HEK293 (cell line): ENCODE data around the gene NTRK3.

Experiments
- CTCF ChIA-PET: fragments of 350-600 bp; formaldehyde crosslinking; extraction: SDS; loops from one replicate; lab custom pipeline; 2021; ENCODE audit warnings: antibody characterized with exemption; lab: Yijun Ruan, JAX
- POLR2A ChIA-PET: fragments of 300-600 bp; formaldehyde crosslinking; extraction: SDS; loops from one replicate; lab custom pipeline; 2020; ENCODE audit warnings: antibody characterized with exemption, inconsistent platforms; lab: Yijun Ruan, JAX
- H3K27ac ChIP-seq: fragments of 200-500 bp; sonication (Bioruptor generic); 2 replicates; pipeline ENCODE4 v1.5.1; 2014; ENCODE audit warnings: low read depth, low read length, control low read depth, inconsistent platforms; ENCODE audit errors: extremely low read depth
- H3K36me3 ChIP-seq, 2 experiments: fragments of 200-500 bp in 1 of 2; sonication (Bioruptor generic) in 1 of 2; 1 replicate in 1 of 2; 2 replicates in 1 of 2; pipeline ENCODE4 v1.5.1; 2014 to 2017; ENCODE audit warnings: inconsistent platforms in 2 of 2, low read length in 2 of 2; ENCODE audit not compliant: control insufficient read depth in 2 of 2, insufficient read depth in 1 of 2
- H3K4me1 ChIP-seq: fragments of 200-500 bp; sonication (Bioruptor generic); 2 replicates; pipeline ENCODE4 v1.5.1; 2014; ENCODE audit warnings: mild to moderate bottlenecking, low read length, inconsistent platforms; ENCODE audit not compliant: control insufficient read depth, insufficient read depth
- H3K4me3 ChIP-seq: 2 replicates; pipeline ENCODE4 v1.5.1; 2011; ENCODE audit warnings: low read depth, mild to moderate bottlenecking, control low read depth, low read length, moderate library complexity
- H3K9me3 ChIP-seq: fragments of 200-500 bp; sonication (Bioruptor generic); 2 replicates; pipeline ENCODE4 v1.5.1; 2014; ENCODE audit warnings: low read depth, low read length, inconsistent platforms; ENCODE audit not compliant: control insufficient read depth, insufficient read depth
- GLIS2 ChIP-seq: fragments of 450-650 bp; formaldehyde crosslinking; IDR thresholded peaks from 2 replicates; pipeline ENCODE4 v1.5.1; 2016; ENCODE audit warnings: missing biosample characterization, missing genetic modification characterization
- MEIS1 ChIP-seq: sonication (generic); formaldehyde crosslinking; IDR thresholded peaks from 2 replicates; pipeline ENCODE4 v1.8.1; 2022; ENCODE audit warnings: missing genetic modification reagents, mild to moderate bottlenecking, borderline replicate concordance
- PRDM10 ChIP-seq: fragments of 450-650 bp; formaldehyde crosslinking; IDR thresholded peaks from 2 replicates; pipeline ENCODE4 v1.5.1; 2016; ENCODE audit warnings: missing biosample characterization, missing genetic modification characterization
- REST ChIP-seq: fragments of 450-650 bp; formaldehyde crosslinking; IDR thresholded peaks from 2 replicates; pipeline ENCODE4 v1.5.1; 2016; ENCODE audit warnings: missing biosample characterization, missing genetic modification characterization
- ZFP41 ChIP-seq: fragments of 450-650 bp; formaldehyde crosslinking; IDR thresholded peaks from 2 replicates; pipeline ENCODE4 v1.5.1; 2016; ENCODE audit warnings: missing biosample characterization, missing genetic modification characterization, borderline replicate concordance
- ZNF121 ChIP-seq: fragments of 450-650 bp; formaldehyde crosslinking; IDR thresholded peaks from 2 replicates; pipeline ENCODE4 v1.5.1; 2016; ENCODE audit warnings: missing biosample characterization, missing genetic modification characterization
- ZNF175 ChIP-seq: fragments of 450-650 bp; formaldehyde crosslinking; IDR thresholded peaks from 2 replicates; pipeline ENCODE4 v1.5.1; 2016; ENCODE audit warnings: missing biosample characterization, missing genetic modification characterization
- ZNF423 ChIP-seq: fragments of 450-650 bp; formaldehyde crosslinking; IDR thresholded peaks from 2 replicates; pipeline ENCODE4 v1.5.1; 2016; ENCODE audit warnings: missing biosample characterization, missing genetic modification characterization
- ZNF514 ChIP-seq: fragments of 450-650 bp; formaldehyde crosslinking; IDR thresholded peaks from 2 replicates; pipeline ENCODE4 v1.5.1; 2016; ENCODE audit warnings: missing biosample characterization, missing genetic modification characterization
- ZNF660 ChIP-seq: fragments of 450-650 bp; IDR thresholded peaks from 2 replicates; pipeline ENCODE4 v1.5.1; 2018; ENCODE audit warnings: missing biosample characterization, mild to moderate bottlenecking, missing genetic modification characterization
- TF ChIP-seq, protein P1 (sequence below): fragments of 450-650 bp; formaldehyde crosslinking; IDR thresholded peaks from 2 replicates; pipeline ENCODE4 v1.5.1; 2016; ENCODE audit warnings: missing biosample characterization, missing genetic modification characterization

Gene NTRK3

GRCh38 chr15:87871258-87871681 is 385.3 kb downstream of the NTRK3 start (continued):
- no peak for TF ChIP-seq ZNF660
- no peak for TF ChIP-seq MEIS1 (CRISPR knock-in tag)
- TF ChIP-seq ZNF423 (tag by site-specific recombination) = no peak
- TF ChIP-seq ZNF121 (tag by site-specific recombination) = no peak
- TF ChIP-seq, protein P1, sequence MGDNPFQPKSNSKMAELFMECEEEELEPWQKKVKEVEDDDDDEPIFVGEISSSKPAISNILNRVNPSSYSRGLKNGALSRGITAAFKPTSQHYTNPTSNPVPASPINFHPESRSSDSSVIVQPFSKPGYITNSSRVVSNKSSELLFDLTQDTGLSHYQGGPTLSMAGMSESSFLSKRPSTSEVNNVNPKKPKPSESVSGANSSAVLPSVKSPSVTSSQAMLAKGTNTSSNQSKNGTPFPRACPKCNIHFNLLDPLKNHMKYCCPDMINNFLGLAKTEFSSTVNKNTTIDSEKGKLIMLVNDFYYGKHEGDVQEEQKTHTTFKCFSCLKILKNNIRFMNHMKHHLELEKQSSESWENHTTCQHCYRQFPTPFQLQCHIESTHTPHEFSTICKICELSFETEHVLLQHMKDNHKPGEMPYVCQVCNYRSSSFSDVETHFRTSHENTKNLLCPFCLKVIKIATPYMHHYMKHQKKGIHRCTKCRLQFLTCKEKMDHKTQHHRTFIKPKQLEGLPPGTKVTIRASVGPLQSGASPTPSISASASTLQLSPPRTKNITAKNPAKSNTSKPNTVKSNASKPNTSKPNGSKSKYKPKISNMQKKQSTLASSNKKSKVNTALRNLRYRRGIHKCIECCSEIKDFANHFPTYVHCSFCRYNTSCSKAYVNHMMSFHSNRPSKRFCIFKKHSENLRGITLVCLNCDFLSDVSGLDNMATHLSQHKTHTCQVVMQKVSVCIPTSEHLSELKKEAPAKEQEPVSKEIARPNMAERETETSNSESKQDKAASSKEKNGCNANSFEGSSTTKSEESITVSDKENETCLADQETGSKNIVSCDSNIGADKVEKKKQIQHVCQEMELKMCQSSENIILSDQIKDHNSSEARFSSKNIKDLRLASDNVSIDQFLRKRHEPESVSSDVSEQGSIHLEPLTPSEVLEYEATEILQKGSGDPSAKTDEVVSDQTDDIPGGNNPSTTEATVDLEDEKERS (tag by site-specific recombination) = no peak
- no peak for TF ChIP-seq ZNF514 (tag by site-specific recombination)
- no peak for TF ChIP-seq ZFP41 (tag by site-specific recombination)
- no peak for TF ChIP-seq PRDM10 (tag by site-specific recombination)

DNA sequence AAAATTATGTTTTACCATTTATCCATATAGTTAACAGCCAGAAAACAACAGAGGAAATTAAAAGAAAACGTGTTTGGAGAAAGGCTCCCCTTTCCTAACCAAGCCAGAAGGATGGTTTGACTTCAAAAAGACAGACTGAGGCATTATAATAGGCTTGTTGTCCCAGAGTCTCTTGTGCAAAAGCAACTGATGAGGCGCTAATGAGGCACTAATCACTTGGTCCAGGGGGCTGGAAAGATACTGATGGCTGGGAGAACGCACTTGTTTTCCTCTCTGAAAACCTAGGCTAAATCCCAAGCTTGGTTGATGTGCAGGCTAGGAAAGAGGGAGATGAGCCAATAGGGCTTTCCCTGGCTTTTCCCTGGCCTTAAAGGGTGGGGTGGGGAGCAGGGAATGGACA is 389.6 kb downstream of the NTRK3 start:
- Histone ChIP-seq H3K4me3 (no peak overlapping the region), H3K36me3 (no peaks in the 10 kb centered on the region), H3K27ac (no peak overlapping the region), H3K9me3 (no peaks in the 10 kb centered on the region), H3K4me1 (no peaks in the 10 kb centered on the region)
- ChIA-PET POLR2A (no interaction called here), CTCF (interaction anchor here (0.6 kb wide), 1 partner anchor 903 kb away, joined by 3 read pairs; no protein-coding TSS in a partner anchor)
- no peak for TF ChIP-seq ZNF175

- H3K4me1 ChIP-seq = no peaks in the 10 kb centered on the region
- no peak overlapping the region for H3K4me3 ChIP-seq
- no peak overlapping the region for H3K27ac ChIP-seq
- ChIA-PET POLR2A (no interaction called here), CTCF (no interaction called here)
- H3K9me3 ChIP-seq = no peaks in the 10 kb centered on the region
- TF ChIP-seq GLIS2 (tag by site-specific recombination) = no peak
- TF ChIP-seq REST (tag by site-specific recombination) = peak; percentile 87
- H3K36me3 ChIP-seq = no peaks in the 10 kb centered on the region
Observed at GRCh38 chr15:87863152-87863551, 393.4 kb downstream of the NTRK3 start.
